SK-N-SH treated with all-trans-retinoic acid at 6 μM for 48 hours (cell line): Measurements from ENCODE around the gene KCNJ9.

ENCODE experiments used
- ATAC-seq: fragments of 200-7000 bp; cut with Tn5 transposase; 3 replicates; pipeline ENCODE4 v1.9.1; 2020; ENCODE audit warnings: mild to moderate bottlenecking, moderate library complexity
- ARNTL ChIP-seq: fragments of 450-650 bp; formaldehyde crosslinking; IDR thresholded peaks from 2 replicates; pipeline ENCODE4 v1.5.0; 2020; ENCODE audit warnings: low read depth, mild to moderate bottlenecking, moderate library complexity, borderline replicate concordance
- BACH2 ChIP-seq: fragments of 250-450 bp; sonication (Bioruptor Pico); IDR thresholded peaks from 2 replicates; pipeline ENCODE4 v1.9.0; 2021; ENCODE audit warnings: mild to moderate bottlenecking, borderline replicate concordance
- CSDC2 ChIP-seq: fragments of 250-450 bp; sonication (Bioruptor Pico); IDR thresholded peaks from 2 replicates; pipeline ENCODE4 v1.5.0; 2020; ENCODE audit warnings: mild to moderate bottlenecking, moderate library complexity
- ESRRG ChIP-seq: fragments of 250-450 bp; sonication (Bioruptor Pico); IDR thresholded peaks from 2 replicates; pipeline ENCODE4 v1.6.1; 2021; ENCODE audit warnings: mild to moderate bottlenecking
- GLIS3 ChIP-seq: fragments of 250-450 bp; sonication (Bioruptor Pico); IDR thresholded peaks from 2 replicates; pipeline ENCODE4 v1.5.0; 2020; ENCODE audit warnings: mild to moderate bottlenecking, moderate library complexity
- ISL1 ChIP-seq: fragments of 250-450 bp; sonication (Bioruptor Pico); IDR thresholded peaks from 2 replicates; pipeline ENCODE4 v2.1.2; 2022; ENCODE audit warnings: mild to moderate bottlenecking, moderate library complexity
- OSR1 ChIP-seq: fragments of 250-450 bp; sonication (Bioruptor Pico); IDR thresholded peaks from 2 replicates; pipeline ENCODE4 v1.8.0; 2022; ENCODE audit warnings: moderate library complexity, mild to moderate bottlenecking, inconsistent platforms
- PPARA ChIP-seq: fragments of 250-450 bp; sonication (Bioruptor Pico); IDR thresholded peaks from 2 replicates; pipeline ENCODE4 v1.5.0; 2020; ENCODE audit warnings: mild to moderate bottlenecking, borderline replicate concordance
- RARB ChIP-seq: fragments of 250-450 bp; sonication (Bioruptor Pico); IDR thresholded peaks from 2 replicates; pipeline ENCODE4 v1.8.0; 2021; ENCODE audit warnings: mild to moderate bottlenecking, moderate library complexity
- TCF4 ChIP-seq: fragments of 250-450 bp; sonication (Bioruptor Pico); IDR thresholded peaks from 2 replicates; pipeline ENCODE4 v1.8.0; 2021; ENCODE audit warnings: mild to moderate bottlenecking, moderate library complexity, borderline replicate concordance
- TOX ChIP-seq: fragments of 250-450 bp; sonication (Bioruptor Pico); IDR thresholded peaks from 2 replicates; pipeline ENCODE4 v1.8.0; 2021; ENCODE audit warnings: mild to moderate bottlenecking, moderate library complexity, borderline replicate concordance
- ZC3H10 ChIP-seq: fragments of 250-450 bp; sonication (Bioruptor Pico); IDR thresholded peaks from 2 replicates; pipeline ENCODE4 v1.5.1; 2021; ENCODE audit warnings: mild to moderate bottlenecking, moderate library complexity
- ZFP3 ChIP-seq: fragments of 250-450 bp; sonication (Bioruptor Pico); IDR thresholded peaks from 2 replicates; pipeline ENCODE4 v1.5.0; 2020; ENCODE audit warnings: mild to moderate bottlenecking, moderate library complexity
- ZFP30 ChIP-seq: fragments of 450-650 bp; formaldehyde crosslinking; IDR thresholded peaks from 2 replicates; pipeline ENCODE4 v1.5.0; 2022; ENCODE audit warnings: mild to moderate bottlenecking, moderate library complexity
- ZNF565 ChIP-seq: fragments of 450-650 bp; formaldehyde crosslinking; conservative IDR thresholded peaks from 2 replicates; pipeline ENCODE4 v1.5.0; 2020; ENCODE audit warnings: low read depth, mild to moderate bottlenecking, moderate library complexity
- ZNF70 ChIP-seq: fragments of 450-650 bp; formaldehyde crosslinking; IDR thresholded peaks from 2 replicates; pipeline ENCODE4 v1.5.0; 2020; ENCODE audit warnings: mild to moderate bottlenecking, moderate library complexity
- TF ChIP-seq, protein P1 (sequence below): fragments of 250-450 bp; sonication (Bioruptor Pico); IDR thresholded peaks from 2 replicates; pipeline ENCODE4 v1.8.0; 2021; ENCODE audit warnings: low read depth, mild to moderate bottlenecking, moderate library complexity, borderline replicate concordance
- TF ChIP-seq, protein P2 (sequence below): fragments of 250-450 bp; sonication (Bioruptor Pico); IDR thresholded peaks from 2 replicates; pipeline ENCODE4 v1.5.0; 2020; ENCODE audit warnings: mild to moderate bottlenecking, moderate library complexity
- TF ChIP-seq, protein P3 (sequence below): fragments of 250-450 bp; sonication (Bioruptor Pico); IDR thresholded peaks from 2 replicates; pipeline ENCODE4 v1.5.1; 2020; ENCODE audit warnings: low read depth, mild to moderate bottlenecking, moderate library complexity
- TF ChIP-seq, protein P4 (sequence below): fragments of 250-450 bp; sonication (Bioruptor Pico); IDR thresholded peaks from 2 replicates; pipeline ENCODE4 v1.8.0; 2020; ENCODE audit warnings: mild to moderate bottlenecking, moderate library complexity, borderline replicate concordance
- TF ChIP-seq, protein P5 (sequence below): fragments of 250-450 bp; sonication (Bioruptor Pico); IDR thresholded peaks from 2 replicates; pipeline ENCODE4 v1.5.1; 2021; ENCODE audit warnings: mild to moderate bottlenecking, moderate library complexity

Gene KCNJ9

DNA sequence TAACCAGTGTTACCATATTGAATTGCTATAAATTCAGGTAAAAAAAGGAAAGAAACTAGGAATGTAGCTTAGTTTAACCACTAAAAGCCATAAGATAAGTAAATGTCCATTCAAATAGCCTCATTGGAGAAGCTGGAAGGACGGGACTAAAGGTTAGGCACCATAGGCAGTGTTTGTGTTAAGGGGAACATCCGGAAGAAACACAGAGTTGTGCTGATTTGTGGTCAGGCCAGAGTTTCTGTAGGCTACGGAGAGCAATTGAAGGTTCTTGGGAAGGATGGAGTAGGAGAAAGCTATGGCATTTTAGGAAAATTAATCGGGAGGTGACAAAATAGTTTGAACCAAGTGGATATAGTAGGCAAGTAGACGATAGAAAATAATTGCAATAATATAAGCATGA lies 10.0 kb upstream of the KCNJ9 start:
- TF ChIP-seq ARNTL (CRISPR knock-in tag) (no peak), TCF4 (CRISPR knock-in tag) (no peak), CSDC2 (CRISPR knock-in tag) (no peak), ISL1 (no peak), ZNF70 (CRISPR knock-in tag) (no peak), ZC3H10 (CRISPR knock-in tag) (no peak), ESRRG (CRISPR knock-in tag) (no peak)
- TF ChIP-seq, protein P1, sequence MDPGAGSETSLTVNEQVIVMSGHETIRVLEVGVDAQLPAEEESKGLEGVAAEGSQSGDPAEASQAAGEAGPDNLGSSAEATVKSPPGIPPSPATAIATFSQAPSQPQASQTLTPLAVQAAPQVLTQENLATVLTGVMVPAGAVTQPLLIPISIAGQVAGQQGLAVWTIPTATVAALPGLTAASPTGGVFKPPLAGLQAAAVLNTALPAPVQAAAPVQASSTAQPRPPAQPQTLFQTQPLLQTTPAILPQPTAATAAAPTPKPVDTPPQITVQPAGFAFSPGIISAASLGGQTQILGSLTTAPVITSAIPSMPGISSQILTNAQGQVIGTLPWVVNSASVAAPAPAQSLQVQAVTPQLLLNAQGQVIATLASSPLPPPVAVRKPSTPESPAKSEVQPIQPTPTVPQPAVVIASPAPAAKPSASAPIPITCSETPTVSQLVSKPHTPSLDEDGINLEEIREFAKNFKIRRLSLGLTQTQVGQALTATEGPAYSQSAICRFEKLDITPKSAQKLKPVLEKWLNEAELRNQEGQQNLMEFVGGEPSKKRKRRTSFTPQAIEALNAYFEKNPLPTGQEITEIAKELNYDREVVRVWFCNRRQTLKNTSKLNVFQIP (CRISPR knock-in tag): no peak
- TF ChIP-seq, protein P2, sequence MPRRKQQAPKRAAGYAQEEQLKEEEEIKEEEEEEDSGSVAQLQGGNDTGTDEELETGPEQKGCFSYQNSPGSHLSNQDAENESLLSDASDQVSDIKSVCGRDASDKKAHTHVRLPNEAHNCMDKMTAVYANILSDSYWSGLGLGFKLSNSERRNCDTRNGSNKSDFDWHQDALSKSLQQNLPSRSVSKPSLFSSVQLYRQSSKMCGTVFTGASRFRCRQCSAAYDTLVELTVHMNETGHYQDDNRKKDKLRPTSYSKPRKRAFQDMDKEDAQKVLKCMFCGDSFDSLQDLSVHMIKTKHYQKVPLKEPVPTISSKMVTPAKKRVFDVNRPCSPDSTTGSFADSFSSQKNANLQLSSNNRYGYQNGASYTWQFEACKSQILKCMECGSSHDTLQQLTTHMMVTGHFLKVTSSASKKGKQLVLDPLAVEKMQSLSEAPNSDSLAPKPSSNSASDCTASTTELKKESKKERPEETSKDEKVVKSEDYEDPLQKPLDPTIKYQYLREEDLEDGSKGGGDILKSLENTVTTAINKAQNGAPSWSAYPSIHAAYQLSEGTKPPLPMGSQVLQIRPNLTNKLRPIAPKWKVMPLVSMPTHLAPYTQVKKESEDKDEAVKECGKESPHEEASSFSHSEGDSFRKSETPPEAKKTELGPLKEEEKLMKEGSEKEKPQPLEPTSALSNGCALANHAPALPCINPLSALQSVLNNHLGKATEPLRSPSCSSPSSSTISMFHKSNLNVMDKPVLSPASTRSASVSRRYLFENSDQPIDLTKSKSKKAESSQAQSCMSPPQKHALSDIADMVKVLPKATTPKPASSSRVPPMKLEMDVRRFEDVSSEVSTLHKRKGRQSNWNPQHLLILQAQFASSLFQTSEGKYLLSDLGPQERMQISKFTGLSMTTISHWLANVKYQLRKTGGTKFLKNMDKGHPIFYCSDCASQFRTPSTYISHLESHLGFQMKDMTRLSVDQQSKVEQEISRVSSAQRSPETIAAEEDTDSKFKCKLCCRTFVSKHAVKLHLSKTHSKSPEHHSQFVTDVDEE: no peak
- ATAC-seq: no peak

DNA sequence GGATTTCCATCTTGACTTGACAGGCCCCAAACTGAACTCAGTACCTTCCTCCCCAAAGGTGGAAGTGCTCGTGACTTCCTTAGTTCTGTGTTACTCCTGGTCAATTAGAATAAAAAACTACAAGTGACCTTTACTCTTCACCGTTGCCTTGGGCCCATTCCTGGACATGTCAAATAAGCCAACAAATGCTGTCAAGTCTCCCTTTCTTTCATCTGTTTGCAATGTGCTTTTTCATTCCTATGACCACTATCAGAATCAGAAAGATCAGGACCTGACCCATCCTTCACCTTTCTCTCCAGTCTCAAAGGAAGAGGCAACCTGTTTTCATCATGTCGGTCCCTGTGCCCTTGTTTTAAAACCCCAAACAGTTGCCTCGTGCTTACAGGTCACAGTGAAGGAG lies 6.5 kb upstream of the KCNJ9 start:
- no peak for ATAC-seq
- no peak for TF ChIP-seq ZFP3
- no peak for TF ChIP-seq BACH2
- TF ChIP-seq GLIS3 (CRISPR knock-in tag): no peak
- TF ChIP-seq, protein P3, sequence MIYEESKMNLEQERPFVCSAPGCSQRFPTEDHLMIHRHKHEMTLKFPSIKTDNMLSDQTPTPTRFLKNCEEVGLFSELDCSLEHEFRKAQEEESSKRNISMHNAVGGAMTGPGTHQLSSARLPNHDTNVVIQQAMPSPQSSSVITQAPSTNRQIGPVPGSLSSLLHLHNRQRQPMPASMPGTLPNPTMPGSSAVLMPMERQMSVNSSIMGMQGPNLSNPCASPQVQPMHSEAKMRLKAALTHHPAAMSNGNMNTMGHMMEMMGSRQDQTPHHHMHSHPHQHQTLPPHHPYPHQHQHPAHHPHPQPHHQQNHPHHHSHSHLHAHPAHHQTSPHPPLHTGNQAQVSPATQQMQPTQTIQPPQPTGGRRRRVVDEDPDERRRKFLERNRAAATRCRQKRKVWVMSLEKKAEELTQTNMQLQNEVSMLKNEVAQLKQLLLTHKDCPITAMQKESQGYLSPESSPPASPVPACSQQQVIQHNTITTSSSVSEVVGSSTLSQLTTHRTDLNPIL (CRISPR knock-in tag): no peak
- no peak for TF ChIP-seq PPARA (CRISPR knock-in tag)
- no peak for TF ChIP-seq CSDC2 (CRISPR knock-in tag)
- no peak for TF ChIP-seq TOX
- no peak for TF ChIP-seq ZNF70 (CRISPR knock-in tag)
- TF ChIP-seq ZC3H10 (CRISPR knock-in tag): no peak
- TF ChIP-seq, protein P4, sequence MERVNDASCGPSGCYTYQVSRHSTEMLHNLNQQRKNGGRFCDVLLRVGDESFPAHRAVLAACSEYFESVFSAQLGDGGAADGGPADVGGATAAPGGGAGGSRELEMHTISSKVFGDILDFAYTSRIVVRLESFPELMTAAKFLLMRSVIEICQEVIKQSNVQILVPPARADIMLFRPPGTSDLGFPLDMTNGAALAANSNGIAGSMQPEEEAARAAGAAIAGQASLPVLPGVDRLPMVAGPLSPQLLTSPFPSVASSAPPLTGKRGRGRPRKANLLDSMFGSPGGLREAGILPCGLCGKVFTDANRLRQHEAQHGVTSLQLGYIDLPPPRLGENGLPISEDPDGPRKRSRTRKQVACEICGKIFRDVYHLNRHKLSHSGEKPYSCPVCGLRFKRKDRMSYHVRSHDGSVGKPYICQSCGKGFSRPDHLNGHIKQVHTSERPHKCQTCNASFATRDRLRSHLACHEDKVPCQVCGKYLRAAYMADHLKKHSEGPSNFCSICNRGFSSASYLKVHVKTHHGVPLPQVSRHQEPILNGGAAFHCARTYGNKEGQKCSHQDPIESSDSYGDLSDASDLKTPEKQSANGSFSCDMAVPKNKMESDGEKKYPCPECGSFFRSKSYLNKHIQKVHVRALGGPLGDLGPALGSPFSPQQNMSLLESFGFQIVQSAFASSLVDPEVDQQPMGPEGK: no peak
- TF ChIP-seq, protein P1 (CRISPR knock-in tag): no peak
- no peak for TF ChIP-seq ISL1
- TF ChIP-seq RARB (CRISPR knock-in tag): no peak
- TF ChIP-seq, protein P5, sequence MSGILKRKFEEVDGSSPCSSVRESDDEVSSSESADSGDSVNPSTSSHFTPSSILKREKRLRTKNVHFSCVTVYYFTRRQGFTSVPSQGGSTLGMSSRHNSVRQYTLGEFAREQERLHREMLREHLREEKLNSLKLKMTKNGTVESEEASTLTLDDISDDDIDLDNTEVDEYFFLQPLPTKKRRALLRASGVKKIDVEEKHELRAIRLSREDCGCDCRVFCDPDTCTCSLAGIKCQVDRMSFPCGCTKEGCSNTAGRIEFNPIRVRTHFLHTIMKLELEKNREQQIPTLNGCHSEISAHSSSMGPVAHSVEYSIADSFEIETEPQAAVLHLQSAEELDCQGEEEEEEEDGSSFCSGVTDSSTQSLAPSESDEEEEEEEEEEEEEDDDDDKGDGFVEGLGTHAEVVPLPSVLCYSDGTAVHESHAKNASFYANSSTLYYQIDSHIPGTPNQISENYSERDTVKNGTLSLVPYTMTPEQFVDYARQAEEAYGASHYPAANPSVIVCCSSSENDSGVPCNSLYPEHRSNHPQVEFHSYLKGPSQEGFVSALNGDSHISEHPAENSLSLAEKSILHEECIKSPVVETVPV (CRISPR knock-in tag): no peak
- no peak for TF ChIP-seq ZNF565
- no peak for TF ChIP-seq OSR1
- TF ChIP-seq, protein P2: no peak
- TF ChIP-seq ARNTL (CRISPR knock-in tag): no peak
- TF ChIP-seq ZFP30 (CRISPR knock-in tag): no peak
